NB4 (cell line): Measurements from ENCODE around the gene CT45A2.
"Not testable (repeated sequence)": the region's sequence is repeated elsewhere in the genome, so short reads cannot be mapped to it uniquely, and the experiment has no call there.

Source experiments
- POLR2A ChIP-seq: IDR thresholded peaks from 2 replicates; pipeline ENCODE4 v1.6.1; 2011; ENCODE audit warnings: mild to moderate bottlenecking; ENCODE audit not compliant: insufficient read length; ENCODE audit errors: extremely low read depth
- TF ChIP-seq, protein P1 (sequence below): IDR thresholded peaks from one replicate; pipeline ENCODE4 v1.5.1; 2012; ENCODE audit warnings: low read depth, low read length

DNA sequence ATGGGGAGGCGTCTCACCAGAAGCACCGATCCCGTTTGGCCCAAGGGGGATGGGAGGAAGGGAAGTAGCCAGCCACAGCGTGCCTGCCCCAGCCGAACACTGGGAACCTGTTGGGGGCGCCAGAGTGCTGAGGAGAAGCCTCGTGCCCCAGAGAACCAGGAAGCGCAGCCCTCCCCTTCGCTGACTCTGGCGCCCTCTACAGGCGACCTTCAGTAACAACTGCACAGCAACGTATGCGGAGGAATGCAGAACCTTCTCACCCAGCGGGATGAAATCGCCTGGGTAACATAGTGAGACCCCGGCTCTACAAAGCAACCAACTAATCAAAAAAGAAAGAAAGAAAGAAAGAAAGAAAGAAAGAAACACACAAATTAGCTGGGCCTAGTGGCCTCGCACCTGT, 51.7 kb downstream of the CT45A2 start, which contains the start of gene CT45A3:
- TF ChIP-seq, protein P1, sequence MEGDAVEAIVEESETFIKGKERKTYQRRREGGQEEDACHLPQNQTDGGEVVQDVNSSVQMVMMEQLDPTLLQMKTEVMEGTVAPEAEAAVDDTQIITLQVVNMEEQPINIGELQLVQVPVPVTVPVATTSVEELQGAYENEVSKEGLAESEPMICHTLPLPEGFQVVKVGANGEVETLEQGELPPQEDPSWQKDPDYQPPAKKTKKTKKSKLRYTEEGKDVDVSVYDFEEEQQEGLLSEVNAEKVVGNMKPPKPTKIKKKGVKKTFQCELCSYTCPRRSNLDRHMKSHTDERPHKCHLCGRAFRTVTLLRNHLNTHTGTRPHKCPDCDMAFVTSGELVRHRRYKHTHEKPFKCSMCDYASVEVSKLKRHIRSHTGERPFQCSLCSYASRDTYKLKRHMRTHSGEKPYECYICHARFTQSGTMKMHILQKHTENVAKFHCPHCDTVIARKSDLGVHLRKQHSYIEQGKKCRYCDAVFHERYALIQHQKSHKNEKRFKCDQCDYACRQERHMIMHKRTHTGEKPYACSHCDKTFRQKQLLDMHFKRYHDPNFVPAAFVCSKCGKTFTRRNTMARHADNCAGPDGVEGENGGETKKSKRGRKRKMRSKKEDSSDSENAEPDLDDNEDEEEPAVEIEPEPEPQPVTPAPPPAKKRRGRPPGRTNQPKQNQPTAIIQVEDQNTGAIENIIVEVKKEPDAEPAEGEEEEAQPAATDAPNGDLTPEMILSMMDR, result not testable (repeated sequence)
- not testable (repeated sequence) for TF ChIP-seq POLR2A
